ENCODE data around the gene OSBPL2.

The OSBPL2 gene

DNA sequence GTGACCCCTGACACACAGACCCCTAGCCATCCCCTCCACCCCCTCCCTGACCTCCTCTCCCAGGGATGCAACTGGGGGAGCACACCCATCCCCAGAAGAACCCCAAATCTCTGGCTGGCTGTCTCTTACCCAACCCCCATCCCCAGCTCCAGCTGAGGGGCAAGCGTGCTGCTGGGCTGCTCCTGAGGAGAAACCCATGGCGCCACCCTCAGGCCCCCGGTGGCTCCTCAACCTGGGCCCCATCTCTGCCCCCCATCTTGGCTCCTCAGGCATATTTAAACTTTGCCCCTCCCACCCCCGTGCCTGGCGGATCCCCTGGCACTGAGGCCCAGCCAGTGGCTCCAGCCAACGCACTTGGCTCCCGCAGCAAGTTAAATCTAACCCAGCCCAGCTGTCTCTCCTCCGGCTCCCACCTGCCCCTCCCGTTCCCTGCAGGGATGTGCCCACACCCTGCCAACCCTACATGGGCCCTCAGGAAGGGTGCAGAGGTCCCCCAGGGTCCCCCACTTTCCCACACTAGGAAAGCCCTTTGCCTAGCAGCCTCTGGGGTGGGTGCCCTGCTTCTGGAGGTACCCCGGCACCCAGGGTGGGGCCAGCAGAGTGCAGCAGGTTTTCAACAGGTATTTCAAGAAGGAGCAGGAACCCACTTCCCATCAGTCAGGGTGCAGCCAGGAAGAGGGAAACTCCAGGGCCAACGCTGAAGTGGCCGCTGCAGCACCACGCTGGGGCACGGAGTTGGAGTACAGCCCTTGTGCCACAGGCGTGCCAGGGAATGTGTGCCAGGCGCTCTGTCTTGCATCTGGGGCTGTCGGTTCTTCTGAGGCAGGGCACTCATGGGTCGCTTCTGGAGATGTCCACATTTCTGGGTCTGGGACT is 5.3 kb upstream of the OSBPL2 start:
- H3K9me3 Mint-ChIP-seq: no peaks in the 10 kb centered on the region
- no peak overlapping the region for H3K4me3 Mint-ChIP-seq
- no peak for DNase-seq
- H3K27ac Mint-ChIP-seq: no peak overlapping the region
- no peaks in the 10 kb centered on the region for H3K36me3 Mint-ChIP-seq (ENCODE audit: low read depth)
- H3K4me1 Mint-ChIP-seq (ENCODE audit: low read depth): peaks cover 6% of the 10 kb centered on the region
- peaks cover 10% of the 10 kb centered on the region for H3K27me3 Mint-ChIP-seq

DNA sequence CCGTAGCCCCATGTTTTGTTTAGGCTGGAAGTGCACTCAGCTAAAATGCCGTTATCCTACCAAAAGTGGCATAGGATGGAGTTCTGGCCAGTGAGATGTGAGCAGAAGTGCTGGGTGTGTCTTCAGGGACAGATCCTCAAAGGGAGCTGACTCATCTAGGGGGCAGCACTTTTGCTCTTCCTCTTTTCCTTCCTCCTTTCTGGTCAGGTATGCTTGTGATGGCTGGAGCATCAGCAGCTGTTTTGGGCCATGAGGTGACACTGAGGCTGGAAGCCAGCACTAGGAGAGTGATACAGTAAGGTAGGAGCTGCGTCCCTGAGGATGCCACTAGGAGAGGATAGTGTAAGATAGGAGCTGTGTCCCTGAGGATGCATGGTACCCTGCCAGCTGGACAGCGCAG is 4.6 kb upstream of the OSBPL2 start:
- no peak for DNase-seq
- Mint-ChIP-seq H3K4me1 (ENCODE audit: low read depth) (peaks cover 6% of the 10 kb centered on the region), H3K27ac (no peak overlapping the region), H3K9me3 (no peaks in the 10 kb centered on the region), H3K4me3 (no peak overlapping the region), H3K27me3 (peaks cover 10% of the 10 kb centered on the region), H3K36me3 (ENCODE audit: low read depth) (no peaks in the 10 kb centered on the region)

- H3K9me3 Mint-ChIP-seq: no peaks in the 10 kb centered on the region
- H3K27ac Mint-ChIP-seq: no peak overlapping the region
- DNase-seq: no peak
- H3K4me3 Mint-ChIP-seq: no peak overlapping the region
- H3K36me3 Mint-ChIP-seq (ENCODE audit: low read depth): no peaks in the 10 kb centered on the region
- peaks cover 10% of the 10 kb centered on the region for H3K4me1 Mint-ChIP-seq (ENCODE audit: low read depth)
- peaks cover 10% of the 10 kb centered on the region for H3K27me3 Mint-ChIP-seq
Measured at GRCh38 chr20:62234339-62234738, 4.0 kb upstream of the OSBPL2 start.

DNA sequence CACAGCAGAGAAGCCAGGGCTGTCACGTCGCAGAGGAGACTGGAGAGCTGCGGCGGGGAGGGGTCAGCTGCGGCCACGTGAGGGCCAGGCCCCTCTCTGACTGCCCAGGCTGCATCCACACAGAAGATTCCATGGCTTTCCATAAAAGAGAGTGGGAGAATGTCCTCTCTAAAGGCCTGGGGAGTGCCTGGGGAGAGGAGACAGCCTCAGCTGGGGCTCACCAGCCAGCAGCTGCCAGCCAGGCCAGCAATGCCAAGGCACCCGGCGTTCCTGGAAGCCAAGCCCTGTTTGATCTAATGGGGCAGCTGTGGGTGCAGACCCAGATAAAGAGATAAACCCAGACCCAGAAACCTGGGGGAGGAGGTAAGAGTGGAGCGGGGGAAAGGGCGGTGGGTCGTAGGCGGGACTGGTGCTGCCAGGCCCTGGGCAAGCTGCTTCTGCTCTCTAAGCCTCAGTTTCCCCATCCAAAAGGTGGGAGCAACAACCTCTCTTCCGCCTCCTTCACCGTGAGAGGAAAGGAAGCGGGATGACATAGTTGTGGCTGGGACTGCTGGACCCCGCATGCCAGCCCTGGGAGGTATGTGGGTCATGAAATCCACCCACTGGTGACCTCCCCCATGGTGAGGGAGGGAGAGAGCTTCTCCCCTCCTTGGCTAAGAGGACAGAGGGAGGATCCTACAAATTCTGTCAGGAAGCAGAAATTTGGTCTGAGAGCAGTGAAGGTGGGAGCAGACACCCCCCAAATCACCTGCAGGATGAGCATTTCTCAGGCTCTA is 3.1 kb upstream of the OSBPL2 start:
- H3K4me3 Mint-ChIP-seq: no peak overlapping the region
- H3K27ac Mint-ChIP-seq: no peak overlapping the region
- peaks cover 10% of the 10 kb centered on the region for H3K27me3 Mint-ChIP-seq
- DNase-seq: no peak
- no peaks in the 10 kb centered on the region for H3K9me3 Mint-ChIP-seq
- H3K36me3 Mint-ChIP-seq (ENCODE audit: low read depth): no peaks in the 10 kb centered on the region
- H3K4me1 Mint-ChIP-seq (ENCODE audit: low read depth): peaks cover 18% of the 10 kb centered on the region

GRCh38 chr20:62235777-62236157 is 2.6 kb upstream of the OSBPL2 start:
- Mint-ChIP-seq H3K27ac (no peak overlapping the region), H3K4me3 (no peak overlapping the region), H3K27me3 (peaks cover 10% of the 10 kb centered on the region), H3K4me1 (ENCODE audit: low read depth) (peaks cover 24% of the 10 kb centered on the region), H3K9me3 (no peaks in the 10 kb centered on the region), H3K36me3 (ENCODE audit: low read depth) (peaks cover 2% of the 10 kb centered on the region)
- DNase-seq: no peak

GRCh38 chr20:62236200-62236599 is 2.1 kb upstream of the OSBPL2 start:
- Mint-ChIP-seq H3K27ac (no peak overlapping the region), H3K4me3 (no peak overlapping the region), H3K9me3 (no peaks in the 10 kb centered on the region), H3K36me3 (ENCODE audit: low read depth) (peaks cover 5% of the 10 kb centered on the region), H3K4me1 (ENCODE audit: low read depth) (peaks cover 28% of the 10 kb centered on the region), H3K27me3 (peaks cover 10% of the 10 kb centered on the region)
- DNase-seq: no peak

- Mint-ChIP-seq H3K36me3 (ENCODE audit: low read depth) (peaks cover 11% of the 10 kb centered on the region), H3K27ac (no peak overlapping the region), H3K4me3 (no peak overlapping the region), H3K27me3 (peaks cover 10% of the 10 kb centered on the region), H3K9me3 (no peaks in the 10 kb centered on the region), H3K4me1 (ENCODE audit: low read depth) (peaks cover 36% of the 10 kb centered on the region)
- no peak for DNase-seq
Measured at GRCh38 chr20:62236766-62237513, 1.4 kb upstream of the OSBPL2 start.

- Mint-ChIP-seq H3K4me3 (peak overlapping the region; percentile 76), H3K9me3 (no peaks in the 10 kb centered on the region), H3K27ac (peak overlapping the region; percentile 92), H3K36me3 (ENCODE audit: low read depth) (peaks cover 16% of the 10 kb centered on the region), H3K4me1 (ENCODE audit: low read depth) (peaks cover 41% of the 10 kb centered on the region), H3K27me3 (peaks cover 5% of the 10 kb centered on the region)
- DNase-seq: no peak
Measured at GRCh38 chr20:62237514-62237800, 864 bp upstream of the OSBPL2 start.

- peaks cover 48% of the 10 kb centered on the region for H3K4me1 Mint-ChIP-seq (ENCODE audit: low read depth)
- no peaks in the 10 kb centered on the region for H3K9me3 Mint-ChIP-seq
- H3K4me3 Mint-ChIP-seq: peak overlapping the region; percentile 84
- peaks cover 23% of the 10 kb centered on the region for H3K36me3 Mint-ChIP-seq (ENCODE audit: low read depth)
- DNase-seq: no peak
- peaks cover 2% of the 10 kb centered on the region for H3K27me3 Mint-ChIP-seq
- H3K27ac Mint-ChIP-seq: peak overlapping the region; percentile 85
Measured at GRCh38 chr20:62238569-62239277, 402 bp downstream of the OSBPL2 start.

- Mint-ChIP-seq H3K36me3 (ENCODE audit: low read depth) (peaks cover 23% of the 10 kb centered on the region), H3K27me3 (no peaks in the 10 kb centered on the region)
Measured at GRCh38 chr20:62239278-62239879, 1.1 kb downstream of the OSBPL2 start.

DNA sequence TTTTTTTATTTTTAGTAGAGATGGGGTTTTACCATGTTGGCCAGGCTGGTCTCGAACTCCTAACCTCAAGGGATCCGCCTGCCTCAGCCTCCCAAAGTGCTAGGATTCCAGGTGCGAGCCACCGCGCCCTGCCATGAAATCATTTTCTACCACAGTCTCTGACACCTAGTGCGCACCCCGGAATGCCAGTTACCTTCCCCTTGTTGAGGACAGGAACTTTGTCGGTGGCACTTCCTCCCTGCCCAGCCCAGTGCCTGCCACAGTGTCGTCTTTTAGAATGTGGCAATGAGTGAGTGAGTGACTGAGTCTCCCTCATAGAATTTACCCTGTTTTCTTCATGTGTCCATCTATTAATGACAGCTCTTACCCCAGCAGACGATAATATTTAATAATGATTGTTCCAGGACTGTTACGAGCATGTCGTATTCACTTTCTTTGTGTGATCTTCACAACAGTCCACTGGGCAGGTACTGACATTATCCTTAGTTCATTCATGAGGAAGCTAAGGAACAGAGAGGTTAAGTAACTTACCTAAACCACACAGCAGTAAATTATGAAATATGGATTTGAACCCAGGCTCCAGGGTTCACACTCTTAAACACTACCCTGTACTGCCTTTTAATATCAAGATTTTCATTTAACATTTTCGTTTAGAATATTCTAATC is 1.8 kb downstream of the OSBPL2 start:
- no peaks in the 10 kb centered on the region for H3K9me3 Mint-ChIP-seq
- DNase-seq: no peak
- no peaks in the 10 kb centered on the region for H3K27me3 Mint-ChIP-seq
- H3K4me1 Mint-ChIP-seq (ENCODE audit: low read depth): peaks cover 54% of the 10 kb centered on the region
- H3K27ac Mint-ChIP-seq: peak overlapping the region; percentile 6
- H3K4me3 Mint-ChIP-seq: peak overlapping the region; percentile 84
- peaks cover 28% of the 10 kb centered on the region for H3K36me3 Mint-ChIP-seq (ENCODE audit: low read depth)

More at GRCh38 chr20:62239278-62239879, 1.1 kb downstream of the OSBPL2 start:
- Mint-ChIP-seq H3K4me1 (ENCODE audit: low read depth) (peaks cover 50% of the 10 kb centered on the region), H3K9me3 (no peaks in the 10 kb centered on the region), H3K4me3 (peak overlapping the region; percentile 84), H3K27ac (peak overlapping the region; percentile 85)
- DNase-seq: no peak

GRCh38 chr20:62241506-62241905 is 3.2 kb downstream of the OSBPL2 start:
- no peak for DNase-seq
- Mint-ChIP-seq H3K36me3 (ENCODE audit: low read depth) (peaks cover 30% of the 10 kb centered on the region), H3K27ac (peak overlapping the region; percentile 63), H3K27me3 (no peaks in the 10 kb centered on the region), H3K4me3 (no peak overlapping the region), H3K9me3 (no peaks in the 10 kb centered on the region), H3K4me1 (ENCODE audit: low read depth) (peaks cover 58% of the 10 kb centered on the region)

DNA sequence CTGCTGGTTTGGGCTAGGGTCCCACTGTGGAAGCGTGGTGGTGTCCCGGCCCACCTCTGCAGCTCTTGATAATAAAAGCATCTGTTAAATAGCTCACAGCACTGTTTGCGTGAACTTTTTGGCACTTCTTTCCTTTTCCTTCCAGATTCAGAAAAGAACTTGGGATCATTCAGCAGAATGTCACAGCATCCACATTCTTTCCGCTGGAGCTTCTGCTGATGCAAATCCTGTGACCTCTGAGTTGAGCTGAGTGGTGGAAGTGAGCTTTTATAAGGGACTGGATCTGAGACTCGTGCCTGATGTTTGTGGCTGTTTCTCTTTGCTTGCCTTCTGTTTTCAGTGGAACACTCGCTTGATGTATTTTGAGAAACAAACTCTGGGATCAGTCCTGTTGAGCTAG is 3.9 kb downstream of the OSBPL2 start:
- Mint-ChIP-seq H3K36me3 (ENCODE audit: low read depth) (peaks cover 30% of the 10 kb centered on the region), H3K9me3 (no peaks in the 10 kb centered on the region), H3K4me1 (ENCODE audit: low read depth) (peaks cover 65% of the 10 kb centered on the region), H3K27me3 (no peaks in the 10 kb centered on the region), H3K4me3 (no peak overlapping the region), H3K27ac (peak overlapping the region; percentile 63)
- DNase-seq: no peak
